ENCODE results near the gene AIFM2. TPM values are rescaled to one million over a fixed set of nuclear protein-coding genes. Genes with fewer than 3 reads are reported as not detected.

The AIFM2 gene
- total and polyA plus RNA-seq, 2 of the 13 experiments (the other 11 are each of a cell fraction or from before 2014, with no cell fraction given): 20.3 to 29.5 TPM

GRCh38 chr10:70085975-70086613, 46.5 kb downstream of the AIFM2 start (continued):
- TF ChIP-seq, protein P1, sequence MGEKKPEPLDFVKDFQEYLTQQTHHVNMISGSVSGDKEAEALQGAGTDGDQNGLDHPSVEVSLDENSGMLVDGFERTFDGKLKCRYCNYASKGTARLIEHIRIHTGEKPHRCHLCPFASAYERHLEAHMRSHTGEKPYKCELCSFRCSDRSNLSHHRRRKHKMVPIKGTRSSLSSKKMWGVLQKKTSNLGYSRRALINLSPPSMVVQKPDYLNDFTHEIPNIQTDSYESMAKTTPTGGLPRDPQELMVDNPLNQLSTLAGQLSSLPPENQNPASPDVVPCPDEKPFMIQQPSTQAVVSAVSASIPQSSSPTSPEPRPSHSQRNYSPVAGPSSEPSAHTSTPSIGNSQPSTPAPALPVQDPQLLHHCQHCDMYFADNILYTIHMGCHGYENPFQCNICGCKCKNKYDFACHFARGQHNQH (CRISPR knock-in tag; IDR thresholded peaks at IDR 0.05): peak; percentile 76
- TF ChIP-seq MEIS1 (CRISPR knock-in tag; IDR thresholded peaks at IDR 0.05; ENCODE audit: borderline replicate concordance) (no peak), EP300 (IDR thresholded peaks at IDR 0.05; ENCODE audit: low read depth in 2 of 2, low read length in 2 of 2) (peak; percentile 38 to 87; a peak in 3 of 4 replicates), EP300 (CRISPR knock-in tag; IDR thresholded peaks at IDR 0.05; ENCODE audit: borderline replicate concordance) (no peak), PLRG1 (conservative IDR thresholded peaks at IDR 0.05) (no peak), BRCA1 (CRISPR knock-in tag; IDR thresholded peaks at IDR 0.05) (no peak), MTF1 (CRISPR knock-in tag; IDR thresholded peaks at IDR 0.05) (no peak), SMC3 (IDR thresholded peaks at IDR 0.05; ENCODE audit: low read length) (no peak), EED (CRISPR knock-in tag; IDR thresholded peaks at IDR 0.05) (no peak), ZNF709 (CRISPR knock-in tag; IDR thresholded peaks at IDR 0.05) (no peak), IRF2 (CRISPR knock-in tag; IDR thresholded peaks at IDR 0.05) (peak; percentile 53; the same call in 1 of the 2 replicates), ZNF251 (CRISPR knock-in tag; IDR thresholded peaks at IDR 0.05) (no peak), SOX5 (CRISPR knock-in tag; IDR thresholded peaks at IDR 0.05; ENCODE audit: borderline replicate concordance) (peak; percentile 69; the same call in 1 of the 2 replicates), SRY (CRISPR knock-in tag; IDR thresholded peaks at IDR 0.05) (no peak), ZNF841 (CRISPR knock-in tag; IDR thresholded peaks at IDR 0.05; ENCODE audit: borderline replicate concordance) (no peak), AHDC1 (CRISPR knock-in tag; IDR thresholded peaks at IDR 0.05; ENCODE audit: borderline replicate concordance) (peak; percentile 77; the same call in 1 of the 2 replicates), FOXO1 (CRISPR knock-in tag; IDR thresholded peaks at IDR 0.05) (no peak; the same call in 1 of the 2 replicates), U2AF2 (IDR thresholded peaks at IDR 0.05; ENCODE audit: low read depth, low read length) (no peak), ZNF589 (CRISPR knock-in tag; conservative IDR thresholded peaks at IDR 0.05) (no peak), ZBTB44 (CRISPR knock-in tag; IDR thresholded peaks at IDR 0.05) (no peak)
- TF ChIP-seq, protein P2, sequence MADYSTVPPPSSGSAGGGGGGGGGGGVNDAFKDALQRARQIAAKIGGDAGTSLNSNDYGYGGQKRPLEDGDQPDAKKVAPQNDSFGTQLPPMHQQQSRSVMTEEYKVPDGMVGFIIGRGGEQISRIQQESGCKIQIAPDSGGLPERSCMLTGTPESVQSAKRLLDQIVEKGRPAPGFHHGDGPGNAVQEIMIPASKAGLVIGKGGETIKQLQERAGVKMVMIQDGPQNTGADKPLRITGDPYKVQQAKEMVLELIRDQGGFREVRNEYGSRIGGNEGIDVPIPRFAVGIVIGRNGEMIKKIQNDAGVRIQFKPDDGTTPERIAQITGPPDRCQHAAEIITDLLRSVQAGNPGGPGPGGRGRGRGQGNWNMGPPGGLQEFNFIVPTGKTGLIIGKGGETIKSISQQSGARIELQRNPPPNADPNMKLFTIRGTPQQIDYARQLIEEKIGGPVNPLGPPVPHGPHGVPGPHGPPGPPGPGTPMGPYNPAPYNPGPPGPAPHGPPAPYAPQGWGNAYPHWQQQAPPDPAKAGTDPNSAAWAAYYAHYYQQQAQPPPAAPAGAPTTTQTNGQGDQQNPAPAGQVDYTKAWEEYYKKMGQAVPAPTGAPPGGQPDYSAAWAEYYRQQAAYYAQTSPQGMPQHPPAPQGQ (CRISPR knock-in tag; IDR thresholded peaks at IDR 0.05; ENCODE audit: borderline replicate concordance): no peak

Data from HepG2 (cell line).